ENCODE results near the gene TGFBI. TPM values are rescaled to one million over a fixed set of nuclear protein-coding genes. Genes with fewer than 3 reads are reported as not detected.

TGFBI gene
- total and polyA plus RNA-seq, 7 donors: 18.8 to 35.9 (median 28.3) TPM

DNA sequence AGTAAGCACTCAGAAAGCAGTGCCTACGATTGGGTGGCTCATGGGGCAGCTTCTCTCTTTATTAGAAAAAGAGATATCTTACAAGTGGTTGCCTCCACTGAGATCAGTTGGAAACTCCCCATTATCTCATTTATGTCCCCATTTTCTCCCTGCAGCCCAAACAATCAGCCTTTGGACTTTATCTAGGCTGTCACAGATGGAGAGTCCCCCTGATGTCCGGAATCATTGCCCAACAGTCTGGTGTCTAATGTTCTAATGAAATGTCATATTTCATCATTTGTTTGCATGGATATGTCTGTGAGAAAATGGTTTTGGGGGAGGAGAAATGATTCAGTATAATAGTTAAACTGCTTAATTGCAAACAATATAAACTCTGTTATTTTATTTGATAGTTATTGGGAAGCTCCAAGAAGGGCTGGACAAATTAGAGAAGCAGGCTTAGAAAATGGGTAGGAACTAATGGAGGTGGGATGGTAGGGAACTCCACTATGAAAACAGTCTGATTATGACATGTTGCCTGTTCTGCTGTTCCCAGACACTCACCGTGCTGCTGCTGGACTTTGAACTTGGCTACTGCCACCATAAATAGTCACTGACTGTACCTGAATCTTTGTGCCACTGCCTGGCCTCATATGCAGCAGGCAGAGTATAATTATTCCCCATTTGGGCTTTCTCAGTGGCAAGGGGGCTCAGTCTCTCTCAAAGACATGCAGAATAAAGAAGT lies 65.6 kb downstream of the TGFBI start:
- DNase-seq: no peak
- H3K4me3 ChIP-seq: no peak overlapping the region
- no peak for ATAC-seq
- 57 to 75% (median 64%) methylated on average over 3 of the region's 3 CpGs for WGBS, 3 donors
- TF ChIP-seq, protein P1, sequence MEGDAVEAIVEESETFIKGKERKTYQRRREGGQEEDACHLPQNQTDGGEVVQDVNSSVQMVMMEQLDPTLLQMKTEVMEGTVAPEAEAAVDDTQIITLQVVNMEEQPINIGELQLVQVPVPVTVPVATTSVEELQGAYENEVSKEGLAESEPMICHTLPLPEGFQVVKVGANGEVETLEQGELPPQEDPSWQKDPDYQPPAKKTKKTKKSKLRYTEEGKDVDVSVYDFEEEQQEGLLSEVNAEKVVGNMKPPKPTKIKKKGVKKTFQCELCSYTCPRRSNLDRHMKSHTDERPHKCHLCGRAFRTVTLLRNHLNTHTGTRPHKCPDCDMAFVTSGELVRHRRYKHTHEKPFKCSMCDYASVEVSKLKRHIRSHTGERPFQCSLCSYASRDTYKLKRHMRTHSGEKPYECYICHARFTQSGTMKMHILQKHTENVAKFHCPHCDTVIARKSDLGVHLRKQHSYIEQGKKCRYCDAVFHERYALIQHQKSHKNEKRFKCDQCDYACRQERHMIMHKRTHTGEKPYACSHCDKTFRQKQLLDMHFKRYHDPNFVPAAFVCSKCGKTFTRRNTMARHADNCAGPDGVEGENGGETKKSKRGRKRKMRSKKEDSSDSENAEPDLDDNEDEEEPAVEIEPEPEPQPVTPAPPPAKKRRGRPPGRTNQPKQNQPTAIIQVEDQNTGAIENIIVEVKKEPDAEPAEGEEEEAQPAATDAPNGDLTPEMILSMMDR (IDR thresholded peaks at IDR 0.05): no peak
- intact Hi-C loops (cut with DNase I): no loop called here
- no peaks in the 10 kb centered on the region for H3K4me1 ChIP-seq
- H3K36me3 ChIP-seq (ENCODE audit: insufficient read depth in 1 of 2, low read depth in 1 of 2): no peaks in the 10 kb centered on the region
- no peak overlapping the region for H3K27ac ChIP-seq
- H3K27me3 ChIP-seq (ENCODE audit: insufficient read depth in 3 of 3, low read length in 2 of 3): no peaks in the 10 kb centered on the region
- no peaks in the 10 kb centered on the region for H3K9me3 ChIP-seq

GRCh38 chr5:136094913-136095641 lies 66.3 kb downstream of the TGFBI start:
- no peaks in the 10 kb centered on the region for H3K27me3 ChIP-seq (ENCODE audit: insufficient read depth in 3 of 3, low read length in 2 of 3)
- WGBS, 3 donors: 52 to 65% (median 54%) methylated on average over 8 of the region's 8 CpGs
- no peaks in the 10 kb centered on the region for H3K36me3 ChIP-seq (ENCODE audit: insufficient read depth in 1 of 2, low read depth in 1 of 2)
- intact Hi-C loops (cut with DNase I): no loop called here
- TF ChIP-seq, protein P1 (IDR thresholded peaks at IDR 0.05): no peak
- H3K4me3 ChIP-seq: no peak overlapping the region
- H3K9me3 ChIP-seq: no peaks in the 10 kb centered on the region
- DNase-seq: no peak
- H3K27ac ChIP-seq: no peak overlapping the region
- H3K4me1 ChIP-seq: no peaks in the 10 kb centered on the region
- no peak for ATAC-seq

DNA sequence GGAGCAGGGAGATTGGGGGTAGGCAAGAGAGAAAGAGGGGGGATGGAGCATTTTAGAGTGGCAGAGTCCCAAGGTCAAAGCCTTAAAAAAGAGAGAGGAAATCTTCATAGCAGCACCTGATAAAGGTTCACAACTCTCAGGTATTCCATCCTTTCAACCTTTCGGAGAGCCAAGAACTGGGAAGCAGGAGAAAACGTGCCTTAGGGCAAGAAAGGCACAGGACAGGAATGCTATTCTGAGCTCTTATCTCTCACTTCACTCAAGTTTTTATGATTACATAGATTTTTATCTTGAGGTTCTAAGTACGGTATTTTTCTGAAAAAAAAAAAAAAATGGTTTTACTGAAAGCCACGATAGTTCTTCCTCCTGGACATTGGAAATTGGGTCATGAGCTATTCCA lies 69.4 kb downstream of the TGFBI start:
- Histone ChIP-seq H3K36me3 (ENCODE audit: insufficient read depth in 1 of 2, low read depth in 1 of 2) (no peaks in the 10 kb centered on the region), H3K4me1 (no peaks in the 10 kb centered on the region), H3K9me3 (no peaks in the 10 kb centered on the region), H3K27ac (no peak overlapping the region), H3K27me3 (ENCODE audit: insufficient read depth in 3 of 3, low read length in 2 of 3) (no peaks in the 10 kb centered on the region), H3K4me3 (no peak overlapping the region)
- TF ChIP-seq, protein P1 (IDR thresholded peaks at IDR 0.05): no peak
- intact Hi-C loops (cut with DNase I): no loop called here
- ATAC-seq (no peak), DNase-seq (no peak)
- WGBS, 3 donors: 54 to 65% (median 59%) methylated on average over 4 of the region's 4 CpGs

DNA sequence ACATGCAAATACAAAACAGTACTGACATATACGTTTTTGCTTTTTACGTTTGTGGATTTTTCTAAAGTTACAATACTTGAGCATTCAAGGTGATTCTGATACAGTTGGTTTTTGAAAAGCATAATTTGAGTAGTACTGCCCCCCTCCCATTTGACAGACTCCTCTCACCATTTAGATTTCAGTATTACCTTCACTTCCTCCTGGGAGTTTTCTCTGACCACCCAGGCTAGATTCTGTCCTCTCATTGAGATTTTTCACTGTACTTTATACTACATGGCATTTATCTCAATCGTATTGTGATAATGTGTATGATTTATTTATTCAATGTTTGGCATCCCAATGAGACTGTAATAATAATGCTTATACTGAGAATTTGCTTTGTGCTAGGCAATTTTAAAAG lies 71.1 kb downstream of the TGFBI start:
- TF ChIP-seq, protein P1 (IDR thresholded peaks at IDR 0.05): no peak
- no peak for DNase-seq
- no peak for ATAC-seq
- no peak overlapping the region for H3K4me3 ChIP-seq
- no peaks in the 10 kb centered on the region for H3K4me1 ChIP-seq
- H3K9me3 ChIP-seq: no peaks in the 10 kb centered on the region
- H3K27ac ChIP-seq: no peak overlapping the region
- no peaks in the 10 kb centered on the region for H3K36me3 ChIP-seq (ENCODE audit: insufficient read depth in 1 of 2, low read depth in 1 of 2)
- 90 to 94% (median 93%) methylated on average over 3 of the region's 3 CpGs for WGBS, 3 donors
- H3K27me3 ChIP-seq (ENCODE audit: insufficient read depth in 3 of 3, low read length in 2 of 3): no peaks in the 10 kb centered on the region
- intact Hi-C loops (cut with DNase I): no loop called here
